DND-41 (cell line): Measurements from ENCODE around the gene ARHGAP15.

Source experiments
- ATAC-seq: fragments of 200-7000 bp; cut with Tn5 transposase; 3 replicates; pipeline ENCODE4 v1.9.1; 2021; ENCODE audit warnings: low read depth; ENCODE audit not compliant: insufficient read depth
- DNase-seq: peaks from one replicate; pipeline ENCODE4 v3.0.0-alpha.2; 2020
- H2AFZ ChIP-seq: 2 replicates; pipeline ENCODE4 v1.6.0; 2012; ENCODE audit warnings: low read depth, low read length
- H3K27ac ChIP-seq: 2 replicates; pipeline ENCODE4 v1.5.1; 2012; ENCODE audit warnings: low read length, inconsistent platforms
- H3K27me3 ChIP-seq: fragments of 200-600 bp; sonication (generic); 2 replicates; pipeline ENCODE4 v1.6.0; 2012; ENCODE audit warnings: low read length, mild to moderate bottlenecking, inconsistent platforms; ENCODE audit not compliant: insufficient read depth, poor library complexity
- H3K36me3 ChIP-seq: 2 replicates; pipeline ENCODE4 v1.5.1; 2012; ENCODE audit warnings: low read length, inconsistent platforms; ENCODE audit not compliant: insufficient read depth
- H3K4me1 ChIP-seq: 2 replicates; pipeline ENCODE4 v1.5.1; 2012; ENCODE audit warnings: mild to moderate bottlenecking, low read length; ENCODE audit not compliant: insufficient read depth
- H3K4me2 ChIP-seq: 2 replicates; pipeline ENCODE4 v1.6.0; 2012; ENCODE audit warnings: mild to moderate bottlenecking, moderate library complexity, low read length, inconsistent platforms; ENCODE audit not compliant: insufficient read depth
- H3K4me3 ChIP-seq, 2 experiments: fragments of 200-600 bp in 1 of 2; shearing (Covaris generic) in 1 of 2; 2 replicates each; pipeline ENCODE4 v1.5.1; 2012 to 2016; ENCODE audit warnings: inconsistent platforms in 2 of 2, low read length in 2 of 2, mild to moderate bottlenecking in 2 of 2, low read depth in 1 of 2, moderate library complexity in 1 of 2
- H3K79me2 ChIP-seq: 2 replicates; pipeline ENCODE4 v1.6.0; 2012; ENCODE audit warnings: low read length, inconsistent platforms; ENCODE audit not compliant: insufficient read depth
- H3K9ac ChIP-seq: 2 replicates; pipeline ENCODE4 v1.6.0; 2012; ENCODE audit warnings: low read depth, mild to moderate bottlenecking, inconsistent platforms, low read length, moderate library complexity
- H3K9me3 ChIP-seq: 2 replicates; pipeline ENCODE4 v1.5.1; 2012; ENCODE audit warnings: low read length, moderate library complexity, mild to moderate bottlenecking, inconsistent platforms; ENCODE audit not compliant: insufficient read depth, severe bottlenecking
- H4K20me1 ChIP-seq: 2 replicates; pipeline ENCODE4 v1.6.0; 2012; ENCODE audit warnings: low read length; ENCODE audit not compliant: insufficient read depth
- CTCF ChIP-seq: IDR thresholded peaks from 2 replicates; pipeline ENCODE4 v1.5.1; 2012; ENCODE audit warnings: borderline replicate concordance, low read length, moderate library complexity, mild to moderate bottlenecking; ENCODE audit not compliant: poor library complexity, severe bottlenecking; ENCODE audit errors: extremely low read depth
- EZH2 ChIP-seq: IDR thresholded peaks from 3 replicates; pipeline ENCODE4 v1.6.1; 2012; ENCODE audit warnings: borderline replicate concordance, low read depth, mild to moderate bottlenecking, moderate library complexity, low read length, inconsistent platforms; ENCODE audit not compliant: severe bottlenecking

ARHGAP15 gene

GRCh38 chr2:143615562-143615961, 486.3 kb downstream of the ARHGAP15 start:
- ATAC-seq, result no peak
- Histone ChIP-seq H2AFZ (no peak overlapping the region), H3K4me3 (no peak overlapping the region), H3K4me1 (no peaks in the 10 kb centered on the region), H3K9ac (no peak overlapping the region), H3K27me3 (no peaks in the 10 kb centered on the region), H3K36me3 (peaks cover 19% of the 10 kb centered on the region; the same call in 1 of the 2 replicates), H3K79me2 (no peaks in the 10 kb centered on the region), H3K9me3 (no peaks in the 10 kb centered on the region), H3K27ac (no peak overlapping the region), H3K4me2 (no peak overlapping the region), H4K20me1 (no peaks in the 10 kb centered on the region; the same call in 1 of the 2 replicates)
- TF ChIP-seq EZH2 (no peak), CTCF (no peak)
- no peak for DNase-seq

- no peaks in the 10 kb centered on the region for H3K79me2 ChIP-seq
- TF ChIP-seq CTCF (no peak), EZH2 (no peak)
- H3K4me3 ChIP-seq, result no peak overlapping the region
- H3K4me2 ChIP-seq, result no peak overlapping the region
- no peaks in the 10 kb centered on the region for H3K4me1 ChIP-seq
- no peaks in the 10 kb centered on the region for H3K27me3 ChIP-seq
- ATAC-seq (peak; percentile 70), DNase-seq (no peak)
- H2AFZ ChIP-seq, result no peak overlapping the region
- H3K36me3 ChIP-seq, result peaks cover 16% of the 10 kb centered on the region; the same call in 1 of the 2 replicates
- no peak overlapping the region for H3K27ac ChIP-seq
- no peaks in the 10 kb centered on the region; the same call in 1 of the 2 replicates for H4K20me1 ChIP-seq
- no peak overlapping the region for H3K9ac ChIP-seq
- H3K9me3 ChIP-seq, result no peaks in the 10 kb centered on the region
Observed at GRCh38 chr2:143616452-143616851, 487.2 kb downstream of the ARHGAP15 start.

- no peaks in the 10 kb centered on the region for H3K79me2 ChIP-seq
- no peak overlapping the region for H3K4me2 ChIP-seq
- no peak overlapping the region for H3K4me3 ChIP-seq
- no peaks in the 10 kb centered on the region; the same call in 1 of the 2 replicates for H4K20me1 ChIP-seq
- ATAC-seq, result no peak
- H2AFZ ChIP-seq, result no peak overlapping the region
- H3K36me3 ChIP-seq, result peaks cover 12% of the 10 kb centered on the region; the same call in 1 of the 2 replicates
- DNase-seq, result no peak
- no peak overlapping the region for H3K9ac ChIP-seq
- no peak overlapping the region for H3K27ac ChIP-seq
- no peaks in the 10 kb centered on the region for H3K4me1 ChIP-seq
- TF ChIP-seq CTCF (no peak), EZH2 (no peak)
- H3K27me3 ChIP-seq, result no peaks in the 10 kb centered on the region
- H3K9me3 ChIP-seq, result no peaks in the 10 kb centered on the region
Observed at GRCh38 chr2:143617803-143618415, 488.7 kb downstream of the ARHGAP15 start.
